Colonic mucosa (tissue), 4 donors: ENCODE measurements around the gene B3GNT2. TPM values are rescaled to one million over a fixed set of nuclear protein-coding genes. Genes with fewer than 3 reads are reported as not detected.

Experiments
- DNase-seq: peaks from one replicate; pipeline ENCODE4 v3.0.0-alpha.2; 2020
- H3K27ac ChIP-seq: fragments of 200-600 bp; one replicate; pipeline ENCODE4 v1.8.0; 2021
- H3K27me3 ChIP-seq: fragments of 200-600 bp; one replicate; pipeline ENCODE4 v1.8.0; 2021
- H3K36me3 ChIP-seq: fragments of 200-600 bp; one replicate; pipeline ENCODE4 v1.8.0; 2021
- H3K4me1 ChIP-seq: fragments of 200-600 bp; one replicate; pipeline ENCODE4 v1.8.0; 2021; ENCODE audit warnings: mild to moderate bottlenecking
- H3K4me3 ChIP-seq: fragments of 200-600 bp; one replicate; pipeline ENCODE4 v1.8.0; 2021
- H3K9ac ChIP-seq, 2 donors: one replicate each; pipeline ENCODE4 v1.7.0; 2013; ENCODE audit warnings: control low read depth in 2 of 2, low read depth in 2 of 2, low read length in 2 of 2
- H3K9me3 ChIP-seq: fragments of 200-600 bp; one replicate; pipeline ENCODE4 v1.8.0; 2021
- intact Hi-C: fragments of 100-400 bp; cut with DNase I; formaldehyde crosslinking; loops from one replicate; pipeline ENCODE4 v1.14.1; 2022
- total RNA-seq, 2 donors: library from RNA; stranded (reverse); fragmentation: NEBNext Ultra II Directional in 1 of 2; extraction: Animal tissue kit (Norgen Biotek cat#: 25700) in 1 of 2; gene quantifications; one replicate each; pipeline ENCODE4 v1.2.1, GENCODE V29; 2021
- TF ChIP-seq, protein P1 (sequence below): fragments of 200-600 bp; IDR thresholded peaks from one replicate; pipeline ENCODE4 v1.8.0; 2022; ENCODE audit warnings: antibody characterized with exemption, mild to moderate bottlenecking
- donor health status: healthy.
- donor health status: DM: no; HTN: no; CAD: no.
- donor health status: DM: no; HTN: no; CAD: no.

Gene B3GNT2
- total RNA-seq, 2 donors from 2014 or later: 20.1 to 55.7 TPM

DNA sequence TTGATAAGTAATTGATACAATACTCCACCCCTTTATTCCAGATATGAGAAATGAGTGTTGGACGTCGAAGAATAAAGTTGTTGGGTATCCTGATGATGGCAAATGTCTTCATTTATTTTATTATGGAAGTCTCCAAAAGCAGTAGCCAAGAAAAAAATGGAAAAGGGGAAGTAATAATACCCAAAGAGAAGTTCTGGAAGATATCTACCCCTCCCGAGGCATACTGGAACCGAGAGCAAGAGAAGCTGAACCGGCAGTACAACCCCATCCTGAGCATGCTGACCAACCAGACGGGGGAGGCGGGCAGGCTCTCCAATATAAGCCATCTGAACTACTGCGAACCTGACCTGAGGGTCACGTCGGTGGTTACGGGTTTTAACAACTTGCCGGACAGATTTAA lies 26.3 kb downstream of the B3GNT2 start:
- Histone ChIP-seq H3K36me3 (no peaks in the 10 kb centered on the region), H3K4me1 (no peaks in the 10 kb centered on the region), H3K27ac (no peak overlapping the region), H3K9me3 (no peaks in the 10 kb centered on the region), H3K27me3 (no peaks in the 10 kb centered on the region), H3K9ac (no peak overlapping the region), H3K4me3 (no peak overlapping the region)
- DNase-seq: no peak
- TF ChIP-seq, protein P1, sequence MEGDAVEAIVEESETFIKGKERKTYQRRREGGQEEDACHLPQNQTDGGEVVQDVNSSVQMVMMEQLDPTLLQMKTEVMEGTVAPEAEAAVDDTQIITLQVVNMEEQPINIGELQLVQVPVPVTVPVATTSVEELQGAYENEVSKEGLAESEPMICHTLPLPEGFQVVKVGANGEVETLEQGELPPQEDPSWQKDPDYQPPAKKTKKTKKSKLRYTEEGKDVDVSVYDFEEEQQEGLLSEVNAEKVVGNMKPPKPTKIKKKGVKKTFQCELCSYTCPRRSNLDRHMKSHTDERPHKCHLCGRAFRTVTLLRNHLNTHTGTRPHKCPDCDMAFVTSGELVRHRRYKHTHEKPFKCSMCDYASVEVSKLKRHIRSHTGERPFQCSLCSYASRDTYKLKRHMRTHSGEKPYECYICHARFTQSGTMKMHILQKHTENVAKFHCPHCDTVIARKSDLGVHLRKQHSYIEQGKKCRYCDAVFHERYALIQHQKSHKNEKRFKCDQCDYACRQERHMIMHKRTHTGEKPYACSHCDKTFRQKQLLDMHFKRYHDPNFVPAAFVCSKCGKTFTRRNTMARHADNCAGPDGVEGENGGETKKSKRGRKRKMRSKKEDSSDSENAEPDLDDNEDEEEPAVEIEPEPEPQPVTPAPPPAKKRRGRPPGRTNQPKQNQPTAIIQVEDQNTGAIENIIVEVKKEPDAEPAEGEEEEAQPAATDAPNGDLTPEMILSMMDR: no peak
- intact Hi-C loops: no loop called here

DNA sequence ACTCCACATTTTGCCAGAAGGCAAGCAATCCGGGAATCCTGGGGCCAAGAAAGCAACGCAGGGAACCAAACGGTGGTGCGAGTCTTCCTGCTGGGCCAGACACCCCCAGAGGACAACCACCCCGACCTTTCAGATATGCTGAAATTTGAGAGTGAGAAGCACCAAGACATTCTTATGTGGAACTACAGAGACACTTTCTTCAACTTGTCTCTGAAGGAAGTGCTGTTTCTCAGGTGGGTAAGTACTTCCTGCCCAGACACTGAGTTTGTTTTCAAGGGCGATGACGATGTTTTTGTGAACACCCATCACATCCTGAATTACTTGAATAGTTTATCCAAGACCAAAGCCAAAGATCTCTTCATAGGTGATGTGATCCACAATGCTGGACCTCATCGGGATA lies 26.8 kb downstream of the B3GNT2 start:
- DNase-seq: no peak
- intact Hi-C loops: no loop called here
- Histone ChIP-seq H3K4me3 (no peak overlapping the region), H3K36me3 (no peaks in the 10 kb centered on the region), H3K4me1 (no peaks in the 10 kb centered on the region), H3K9me3 (no peaks in the 10 kb centered on the region), H3K9ac (no peak overlapping the region), H3K27ac (no peak overlapping the region), H3K27me3 (no peaks in the 10 kb centered on the region)
- TF ChIP-seq, protein P1: no peak

DNA sequence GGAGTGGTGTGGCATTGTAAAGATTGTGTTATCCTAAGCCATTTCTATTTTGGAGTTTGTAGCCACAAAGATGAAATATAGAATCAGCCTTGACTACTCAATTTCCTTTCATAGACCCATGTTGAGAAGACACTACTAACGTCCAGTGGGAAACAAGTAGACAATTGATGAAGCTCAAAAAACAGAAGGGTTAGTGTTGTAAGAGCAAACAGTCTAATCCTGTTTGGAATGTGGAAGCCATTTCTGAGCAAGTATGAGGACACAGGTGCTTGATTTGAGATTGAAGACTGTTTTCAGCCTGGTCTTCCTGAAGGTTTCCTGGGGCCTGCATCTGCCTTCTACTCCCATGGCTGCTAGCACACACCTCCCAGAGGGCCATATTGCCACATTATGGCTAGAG lies 29.1 kb downstream of the B3GNT2 start:
- no peak for DNase-seq
- H3K4me1 ChIP-seq: no peaks in the 10 kb centered on the region
- TF ChIP-seq, protein P1: no peak
- H3K9ac ChIP-seq: no peak overlapping the region
- intact Hi-C loops: no loop called here
- no peak overlapping the region for H3K27ac ChIP-seq
- no peaks in the 10 kb centered on the region for H3K36me3 ChIP-seq
- no peaks in the 10 kb centered on the region for H3K27me3 ChIP-seq
- H3K9me3 ChIP-seq: no peaks in the 10 kb centered on the region
- no peak overlapping the region for H3K4me3 ChIP-seq

DNA sequence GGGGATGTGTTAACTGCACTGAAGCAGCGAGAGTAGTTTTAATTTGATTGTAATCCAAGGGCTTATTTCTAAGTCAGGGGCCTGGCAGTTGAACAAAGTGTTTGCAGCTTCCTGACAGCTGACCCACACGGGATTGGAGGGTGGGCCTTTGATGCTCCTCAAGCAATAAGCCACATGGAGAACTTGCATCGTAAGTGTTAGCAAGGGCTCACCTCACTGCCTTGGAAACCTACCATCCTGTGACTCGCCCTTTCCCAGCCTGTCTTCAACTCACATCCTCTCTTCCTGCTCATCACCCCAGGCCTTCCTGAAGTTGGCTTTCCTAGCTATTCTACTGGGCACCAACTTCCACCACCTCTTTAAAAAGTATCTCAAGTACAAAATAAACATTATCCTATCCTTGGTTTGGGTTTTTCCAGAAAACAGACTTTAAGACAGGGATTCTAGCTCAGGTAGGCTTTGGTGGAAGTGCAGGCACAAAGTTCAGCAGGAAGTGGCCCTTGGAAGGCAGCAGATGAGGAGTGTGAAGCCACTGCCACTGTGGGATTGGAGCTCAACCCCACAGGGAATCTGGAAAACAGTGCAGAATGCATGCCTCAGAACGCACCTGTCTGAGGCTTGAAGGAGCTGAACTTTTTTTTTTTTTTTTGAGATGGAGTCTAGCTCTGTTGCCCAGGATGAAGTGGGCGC lies 31.6 kb downstream of the B3GNT2 start:
- Histone ChIP-seq H3K4me1 (no peaks in the 10 kb centered on the region), H3K4me3 (no peak overlapping the region), H3K9ac (no peak overlapping the region), H3K9me3 (no peaks in the 10 kb centered on the region), H3K36me3 (no peaks in the 10 kb centered on the region), H3K27me3 (no peaks in the 10 kb centered on the region), H3K27ac (no peak overlapping the region)
- TF ChIP-seq, protein P1: no peak
- DNase-seq: no peak
- intact Hi-C loops: no loop called here

DNA sequence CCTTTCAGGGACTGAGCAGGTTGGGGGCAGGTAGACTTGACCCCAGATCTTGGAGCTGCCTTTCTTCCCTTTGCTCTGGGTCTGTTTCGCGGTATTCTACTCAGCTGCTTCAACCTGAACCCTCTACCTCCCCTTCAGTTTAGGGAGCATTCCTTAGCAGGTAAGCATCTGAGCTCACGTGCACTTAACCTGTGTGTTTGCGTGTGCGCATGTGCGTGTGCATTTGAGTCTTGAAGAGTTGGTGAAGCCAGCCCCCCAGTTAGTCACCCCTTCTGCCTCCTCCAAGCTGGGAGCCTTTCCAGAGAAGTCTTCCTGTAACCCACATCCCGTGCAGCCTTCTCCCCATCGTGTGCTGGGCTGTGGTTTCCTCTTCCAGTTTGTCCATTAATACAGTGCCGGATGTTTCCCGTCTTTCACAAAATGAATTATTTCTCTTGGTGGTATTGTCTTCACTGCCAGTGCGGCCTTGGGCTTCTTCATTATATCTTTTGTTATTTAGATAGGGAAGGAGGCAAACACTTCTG lies 33.2 kb downstream of the B3GNT2 start:
- Histone ChIP-seq H3K27me3 (no peaks in the 10 kb centered on the region), H3K9me3 (no peaks in the 10 kb centered on the region), H3K4me3 (no peak overlapping the region), H3K36me3 (no peaks in the 10 kb centered on the region), H3K9ac (no peak overlapping the region), H3K4me1 (no peaks in the 10 kb centered on the region), H3K27ac (no peak overlapping the region)
- TF ChIP-seq, protein P1: no peak
- no peak for DNase-seq
- intact Hi-C loops: no loop called here
